Thyroid gland (tissue), 4 donors: ENCODE data around the gene GPR101.

Source experiments
- CTCF ChIP-seq, 6 experiments: fragments of 200-600 bp in 3 of 6; fragments of 450-650 bp in 3 of 6; sonication (generic) in 3 of 6; IDR thresholded peaks; one replicate each; pipeline ENCODE4 v1.5.1; 2016 to 2019; ENCODE audit warnings: antibody characterized with exemption in 6 of 6, mild to moderate bottlenecking in 2 of 6, inconsistent platforms in 1 of 6, moderate library complexity in 1 of 6
- POLR2A ChIP-seq, 2 donors: fragments of 450-650 bp; IDR thresholded peaks; one replicate each; pipeline ENCODE4 v1.6.1; 2017; ENCODE audit warnings: antibody characterized with exemption in 2 of 2, mild to moderate bottlenecking in 2 of 2, moderate library complexity in 1 of 2

GRCh38 chrX:137043736-137044135 is 9.9 kb upstream of the GPR101 start:
- TF ChIP-seq POLR2A (IDR thresholded peaks at IDR 0.05) (no peak), CTCF (IDR thresholded peaks at IDR 0.05) (no peak)
